Skin epidermis (tissue), 12 donors: ENCODE data around the gene SFXN5.
"Not testable (repeated sequence)": the region's sequence is repeated elsewhere in the genome, so short reads cannot be mapped to it uniquely, and the experiment has no call there.

Experiments
- H3K27ac ChIP-seq, 21 experiments: fragments of 200-600 bp; sonication (generic) in 11 of 21; one replicate each; pipeline ENCODE4 v1.5.0; 2020; ENCODE audit warnings: mild to moderate bottlenecking in 3 of 21, inconsistent platforms in 2 of 21, moderate library complexity in 2 of 21
- H3K4me3 ChIP-seq, 7 experiments: fragments of 200-600 bp; sonication (generic) in 2 of 7; one replicate each; pipeline ENCODE4 v1.5.0; 2020; ENCODE audit warnings: inconsistent platforms in 2 of 7, mild to moderate bottlenecking in 2 of 7, moderate library complexity in 1 of 7

SFXN5 gene

GRCh38 chr2:72917877-72918553 is 153.5 kb downstream of the SFXN5 start:
- Histone ChIP-seq H3K27ac (no peak overlapping the region), H3K4me3 (peak overlapping the region in 6 of 7 experiments; percentile 8 to 41 (median 16))

- H3K27ac ChIP-seq: no peak within 1 kb of the TSS
- peak within 1 kb of the TSS; percentile 8 to 41 (median 13) for H3K4me3 ChIP-seq
Observed at GRCh38 chr2:72917138-72917876, 154.2 kb downstream of the SFXN5 start, which contains the start of gene EMX1. TSS of gene EMX1 (plus strand) at chr2:72917519. CDS start at chr2:72917853, 334 bp downstream.

GRCh38 chr2:72916743-72917137 is 154.8 kb downstream of the SFXN5 start:
- H3K27ac ChIP-seq: no peak overlapping the region
- peak overlapping the region; percentile 8 to 41 (median 13) for H3K4me3 ChIP-seq

- no peak overlapping the region for H3K27ac ChIP-seq
- H3K4me3 ChIP-seq: peak overlapping the region; percentile 7 to 41 (median 10)
Observed at GRCh38 chr2:72915907-72916742, 155.4 kb downstream of the SFXN5 start.

- H3K4me3 ChIP-seq: peak overlapping the region in 4 of 7 experiments; percentile 8 to 41 (median 20)
- no peak overlapping the region for H3K27ac ChIP-seq
Observed at GRCh38 chr2:72915320-72915906, 156.1 kb downstream of the SFXN5 start.

GRCh38 chr2:72914589-72915319 is 156.8 kb downstream of the SFXN5 start:
- Histone ChIP-seq H3K27ac (no peak overlapping the region), H3K4me3 (no peak overlapping the region)

GRCh38 chr2:72914206-72914559 is 157.3 kb downstream of the SFXN5 start:
- Histone ChIP-seq H3K27ac (no peak overlapping the region), H3K4me3 (no peak overlapping the region)

- Histone ChIP-seq H3K4me3 (no peak overlapping the region), H3K27ac (no peak overlapping the region)
Observed at GRCh38 chr2:72913486-72914205, 157.9 kb downstream of the SFXN5 start.

- no peak overlapping the region for H3K4me3 ChIP-seq
- no peak overlapping the region for H3K27ac ChIP-seq
Observed at GRCh38 chr2:72911256-72911655, 160.3 kb downstream of the SFXN5 start.

GRCh38 chr2:72908741-72909140 is 162.8 kb downstream of the SFXN5 start:
- H3K4me3 ChIP-seq: no peak overlapping the region
- H3K27ac ChIP-seq: no peak overlapping the region

- not testable (repeated sequence) for H3K4me3 ChIP-seq, H3K27ac ChIP-seq
Observed at GRCh38 chr2:72907369-72907768, 164.1 kb downstream of the SFXN5 start.

- H3K4me3 ChIP-seq: no peak overlapping the region
- no peak overlapping the region for H3K27ac ChIP-seq
Observed at GRCh38 chr2:72901426-72901825, 170.1 kb downstream of the SFXN5 start.

GRCh38 chr2:72900191-72900825 is 171.2 kb downstream of the SFXN5 start:
- Histone ChIP-seq H3K4me3 (no peak overlapping the region), H3K27ac (no peak overlapping the region)

- Histone ChIP-seq H3K27ac (no peak overlapping the region), H3K4me3 (no peak overlapping the region)
Observed at GRCh38 chr2:72898585-72898906, 173.0 kb downstream of the SFXN5 start.

GRCh38 chr2:72897785-72898584 is 173.5 kb downstream of the SFXN5 start:
- no peak overlapping the region for H3K4me3 ChIP-seq
- H3K27ac ChIP-seq: no peak overlapping the region

- Histone ChIP-seq H3K27ac (no peak overlapping the region), H3K4me3 (no peak overlapping the region)
Observed at GRCh38 chr2:72896446-72896845, 175.1 kb downstream of the SFXN5 start.

GRCh38 chr2:72895759-72896281 is 175.7 kb downstream of the SFXN5 start:
- Histone ChIP-seq H3K4me3 (no peak overlapping the region), H3K27ac (no peak overlapping the region)
